Measurements from ENCODE around the gene WWP2.
A peak's percentile ranks its signal among the peaks of the same experiment; 100 is the strongest.

The WWP2 gene

DNA sequence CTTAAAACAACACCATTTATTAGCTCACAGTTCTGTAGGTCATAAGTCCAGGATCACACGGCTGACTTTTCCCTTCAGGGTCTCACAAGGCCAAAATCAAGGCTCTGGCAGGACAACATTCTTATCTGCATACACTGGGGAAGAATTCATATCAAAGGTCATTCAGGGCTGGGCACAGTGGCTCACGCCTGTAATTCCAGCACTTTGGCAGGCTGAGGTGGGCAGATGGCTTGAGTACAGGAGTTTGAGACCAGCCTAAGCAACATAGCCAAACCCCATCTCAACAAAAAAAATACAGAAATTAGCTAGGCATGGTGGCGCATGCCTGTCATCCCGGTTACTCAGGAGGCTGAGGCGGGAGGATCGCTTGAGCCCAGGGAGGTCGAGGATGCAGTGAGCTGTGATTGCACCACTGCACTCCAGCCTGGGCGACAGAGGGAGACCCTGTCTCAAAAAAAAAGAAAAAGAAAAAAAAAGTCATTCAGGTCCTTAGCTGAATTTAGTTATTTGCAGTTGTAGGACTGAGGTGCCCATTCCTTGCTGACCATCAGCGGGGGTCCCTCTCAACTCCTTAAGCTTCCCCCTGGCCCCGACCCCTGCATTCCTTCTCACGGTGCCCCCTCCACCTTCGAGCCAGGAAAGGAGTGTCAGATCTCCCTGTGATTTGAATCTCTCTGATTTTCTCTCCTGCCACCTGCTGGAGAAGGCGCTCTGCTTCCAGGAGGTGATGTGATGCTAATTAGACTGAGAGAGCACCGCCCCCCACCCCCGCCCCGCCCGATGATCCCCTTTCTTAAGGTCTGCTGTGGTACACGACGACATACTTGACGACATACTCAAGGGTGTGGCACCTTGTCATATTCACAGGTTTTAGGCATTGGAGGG is 97.2 kb downstream of the WWP2 start:
- peak; percentile 8 for DNase-seq

- DNase-seq = no peak
Measured at GRCh38 chr16:69860233-69861231, 98.4 kb downstream of the WWP2 start.

DNA sequence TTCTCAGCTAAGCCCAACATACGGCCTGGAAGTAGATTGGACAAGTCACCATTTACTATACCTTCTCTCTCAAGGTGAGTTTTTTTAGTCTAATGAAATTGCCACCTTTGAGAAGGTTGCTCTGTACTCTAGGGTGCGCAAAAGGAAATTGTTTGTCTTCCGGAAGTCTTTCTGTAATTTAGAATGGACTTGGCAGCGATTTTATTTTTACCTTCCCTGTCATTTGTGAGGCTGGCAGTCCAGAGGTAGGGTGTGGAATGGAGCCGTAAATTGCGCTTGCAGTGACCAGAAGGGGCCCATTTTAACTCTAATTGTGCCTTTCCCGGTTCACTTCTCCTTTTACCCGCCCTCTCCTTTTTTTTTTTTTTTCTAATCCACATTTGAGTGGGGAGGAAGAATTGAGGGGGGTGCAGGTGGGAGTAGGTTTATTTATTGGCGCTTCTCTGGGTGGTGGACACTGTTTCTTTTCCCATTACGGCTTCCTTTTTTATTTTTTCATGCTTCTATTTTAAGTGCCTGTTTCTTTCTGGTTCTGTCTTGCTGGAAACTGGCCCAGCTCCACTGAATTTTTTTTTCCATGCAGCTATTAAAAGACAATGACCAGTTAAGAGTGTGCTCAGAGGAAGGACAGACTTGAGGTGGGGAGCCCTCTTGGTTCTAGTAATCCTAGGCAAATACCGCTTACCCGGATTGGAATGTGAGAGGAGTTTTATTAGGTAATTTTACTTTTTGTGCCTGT is 99.3 kb downstream of the WWP2 start:
- no peak for DNase-seq

DNA sequence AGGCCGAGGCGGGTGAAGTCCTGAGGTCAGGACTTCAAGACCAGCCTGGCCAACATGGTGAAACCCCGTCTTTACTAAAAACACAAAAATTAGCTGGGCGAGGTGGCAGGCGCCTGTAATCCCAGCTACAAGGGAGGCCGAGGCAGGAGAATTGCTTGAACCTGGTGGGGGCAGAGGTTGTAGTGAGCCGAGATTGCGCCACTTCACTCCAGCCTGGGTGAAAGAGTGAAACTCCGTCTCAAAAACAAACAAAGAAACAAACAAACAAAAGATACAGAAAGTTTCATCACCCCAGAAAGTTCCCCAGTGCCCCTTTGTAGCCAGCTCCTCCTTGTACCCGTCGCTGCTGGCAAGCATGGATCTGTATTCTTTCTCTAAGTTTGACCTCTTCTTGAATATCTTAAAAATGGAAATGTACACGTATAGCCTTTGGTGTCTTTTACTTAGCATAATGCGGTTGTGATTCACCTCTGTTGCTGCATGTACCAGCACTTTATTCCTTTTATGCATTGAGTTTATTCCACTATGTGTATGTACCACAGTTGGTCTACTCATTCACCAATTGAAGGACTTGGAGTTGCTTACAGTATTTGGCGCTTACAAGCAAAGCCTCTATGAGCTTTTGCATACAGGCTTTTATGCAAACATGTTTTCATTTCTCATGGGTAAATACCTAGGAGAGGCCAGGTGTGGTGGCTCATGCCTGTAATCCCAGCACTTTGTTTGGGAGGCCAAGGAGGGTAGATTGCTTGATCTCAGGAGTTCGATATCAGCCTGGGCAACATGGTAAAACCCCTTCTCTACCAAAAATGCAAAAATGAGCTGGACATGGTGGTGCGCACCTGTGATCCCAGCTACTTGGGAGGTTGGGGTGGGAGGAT is 101.5 kb downstream of the WWP2 start:
- DNase-seq = no peak

DNA sequence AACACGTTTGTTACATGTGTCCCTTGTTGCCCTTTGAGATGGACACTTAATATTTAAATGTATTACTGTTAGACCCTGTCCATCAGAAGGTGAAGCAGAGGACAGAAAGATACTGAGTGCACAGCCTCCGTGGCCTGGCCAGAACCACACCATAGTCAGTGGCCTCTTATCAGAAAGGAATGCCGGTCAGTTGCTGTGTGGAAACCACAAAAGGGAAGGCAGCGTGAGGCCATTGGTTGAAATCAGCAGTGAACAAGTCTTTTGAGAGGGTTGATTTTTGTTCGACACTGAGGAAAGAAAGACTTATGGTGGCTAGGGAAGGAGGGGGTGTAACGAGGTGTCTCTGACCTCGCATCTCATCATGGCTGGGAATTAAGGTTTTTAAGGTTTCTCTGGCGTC is 103.6 kb downstream of the WWP2 start:
- DNase-seq = no peak

- no peak for DNase-seq
Measured at GRCh38 chr16:69867784-69868560, 105.8 kb downstream of the WWP2 start.

DNA sequence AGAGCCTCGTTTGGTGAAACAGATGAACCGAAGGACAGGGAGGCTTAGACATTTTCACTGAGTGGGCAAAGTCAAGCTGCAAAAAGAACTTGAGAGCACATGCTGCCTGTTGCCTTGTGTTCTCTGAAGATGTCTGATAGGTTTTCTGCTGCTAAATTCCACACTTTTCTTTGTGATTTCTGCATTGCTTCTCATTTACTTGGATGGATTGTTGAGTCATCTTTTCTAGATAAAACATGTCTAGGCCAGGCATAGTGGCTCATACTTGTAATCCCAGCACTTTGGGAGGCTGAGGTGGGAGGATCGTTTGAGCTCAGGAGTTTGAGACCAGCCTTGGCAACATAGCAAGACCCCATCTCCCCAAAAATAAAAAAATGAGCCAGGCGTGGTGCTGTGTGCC is 108.6 kb downstream of the WWP2 start:
- DNase-seq = no peak

GRCh38 chr16:69871708-69872107 is 109.6 kb downstream of the WWP2 start:
- DNase-seq = no peak

DNA sequence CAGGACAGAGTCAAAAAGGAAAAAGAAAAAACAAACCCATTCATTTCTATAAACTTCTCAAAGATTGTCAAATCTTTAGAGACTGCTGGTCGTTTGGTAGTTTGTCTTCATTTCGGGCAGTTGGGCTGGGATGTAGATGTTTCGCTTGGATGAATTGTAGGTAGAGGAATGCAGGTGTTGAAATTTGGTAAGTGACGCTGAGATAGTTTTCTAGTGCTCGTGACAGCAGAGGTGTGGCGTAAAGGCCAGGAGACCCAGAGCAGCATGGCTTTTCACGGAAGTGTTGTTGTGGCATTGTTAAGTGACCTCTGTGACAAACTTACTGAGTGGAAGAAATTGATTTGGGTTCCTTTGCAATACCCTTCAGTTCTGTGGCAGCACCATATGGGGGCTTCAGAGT is 110.8 kb downstream of the WWP2 start:
- no peak for DNase-seq

GRCh38 chr16:69873783-69874182 is 111.7 kb downstream of the WWP2 start:
- no peak for DNase-seq

- no peak for DNase-seq
Measured at GRCh38 chr16:69874271-69874670, 112.1 kb downstream of the WWP2 start.

- DNase-seq = no peak
Measured at GRCh38 chr16:69880640-69881133, 118.6 kb downstream of the WWP2 start.

DNA sequence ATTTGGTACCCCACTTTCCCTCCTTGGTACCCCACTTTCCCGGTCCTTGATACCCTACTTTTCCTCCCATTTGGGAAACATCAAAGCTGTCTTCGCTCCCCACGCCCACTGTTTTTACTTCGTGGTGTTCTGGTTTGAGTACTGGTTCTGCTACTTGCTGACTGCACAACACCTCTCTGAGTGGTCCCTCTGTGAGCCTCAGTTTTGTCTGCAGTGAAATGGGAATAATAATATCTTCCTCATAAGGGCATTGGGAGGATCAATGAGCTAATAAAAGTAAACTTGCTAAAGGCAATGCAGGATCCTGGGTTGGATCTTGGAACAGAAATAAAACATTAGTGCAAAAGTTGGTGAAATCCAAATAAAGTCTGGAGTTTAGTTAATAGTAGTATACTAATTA is 119.0 kb downstream of the WWP2 start:
- DNase-seq = no peak

DNA sequence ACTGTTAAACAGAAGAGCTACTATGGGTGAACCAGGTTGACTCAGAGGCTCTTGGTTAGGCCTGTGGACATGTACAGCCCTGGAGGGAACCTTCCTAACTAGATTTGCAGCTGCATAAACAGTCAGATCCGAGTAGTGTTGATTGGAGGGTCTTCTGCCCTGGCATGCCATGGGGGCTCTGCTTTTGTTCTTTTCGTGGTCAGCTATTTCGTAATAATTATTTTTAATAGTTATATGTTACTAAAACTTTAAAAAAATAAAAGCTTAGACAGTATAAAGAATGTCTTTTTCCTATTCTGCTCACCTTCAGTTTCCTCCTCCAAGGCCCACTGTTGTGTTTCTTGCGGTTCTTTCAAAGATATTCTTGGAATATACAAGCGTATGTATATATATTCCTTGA is 121.6 kb downstream of the WWP2 start:
- DNase-seq = no peak

DNA sequence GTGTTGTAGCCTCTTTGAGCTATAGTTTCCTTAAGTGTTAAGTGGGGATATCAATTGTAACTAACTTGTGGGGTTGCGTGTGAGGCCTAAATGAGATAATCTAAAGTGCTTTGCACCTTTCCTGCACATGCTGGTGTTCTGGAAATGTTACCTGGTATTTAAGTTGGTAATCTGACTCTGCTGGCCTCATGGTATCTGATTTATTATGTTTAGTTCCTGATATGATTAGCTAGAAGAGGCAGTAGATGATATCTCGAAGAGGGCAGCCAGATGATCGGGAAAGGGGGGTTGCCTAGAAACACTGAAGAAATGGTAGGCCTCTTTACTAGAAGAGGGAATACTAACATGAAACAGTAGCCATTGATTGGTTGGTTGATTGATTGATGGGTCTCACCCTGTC is 123.6 kb downstream of the WWP2 start:
- no peak for DNase-seq

DNA sequence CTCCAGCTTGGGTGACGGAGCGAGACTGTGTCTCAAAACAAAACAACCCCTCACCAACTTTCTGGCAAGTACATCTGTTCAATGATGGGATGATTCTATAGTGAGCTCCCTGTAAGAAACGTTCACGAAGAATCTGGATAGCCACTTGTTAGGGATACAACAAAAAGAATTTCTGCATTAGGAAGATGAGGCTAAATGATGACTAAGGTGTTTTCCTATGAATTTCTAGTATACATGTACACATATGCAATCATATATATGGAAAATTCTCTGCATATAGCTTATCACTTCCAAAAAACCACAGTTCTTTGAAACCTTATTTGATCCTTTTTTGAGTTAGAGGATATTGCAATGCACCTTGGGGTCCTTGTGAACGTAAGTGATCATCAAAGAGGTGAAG is 124.6 kb downstream of the WWP2 start:
- DNase-seq = no peak

DNA sequence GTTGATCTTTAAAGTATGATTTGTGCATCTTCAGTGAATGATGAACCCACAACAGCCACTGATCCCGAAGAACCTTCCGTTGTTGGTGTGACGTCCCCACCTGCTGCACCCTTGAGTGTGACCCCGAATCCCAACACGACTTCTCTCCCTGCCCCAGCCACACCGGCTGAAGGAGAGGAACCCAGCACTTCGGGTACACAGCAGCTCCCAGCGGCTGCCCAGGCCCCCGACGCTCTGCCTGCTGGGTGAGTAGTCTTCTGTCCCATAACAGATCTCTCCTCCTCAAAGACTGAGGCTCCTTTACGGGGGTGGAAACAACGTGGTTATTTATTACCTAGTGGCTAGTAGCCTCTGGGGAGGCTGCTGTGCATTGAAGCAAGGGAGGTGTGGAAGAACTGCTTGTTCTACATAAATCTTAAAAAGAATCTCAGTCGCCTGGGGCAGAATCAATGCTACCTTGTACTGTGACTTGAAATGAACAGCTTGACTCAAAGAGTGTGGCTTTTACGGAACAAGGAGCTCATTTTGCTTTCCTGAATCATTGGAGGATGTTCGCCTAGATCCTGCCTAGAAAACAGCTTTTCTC is 126.0 kb downstream of the WWP2 start:
- DNase-seq = no peak

GRCh38 chr16:69889295-69889964 is 127.3 kb downstream of the WWP2 start:
- peak; percentile 20 for DNase-seq

DNA sequence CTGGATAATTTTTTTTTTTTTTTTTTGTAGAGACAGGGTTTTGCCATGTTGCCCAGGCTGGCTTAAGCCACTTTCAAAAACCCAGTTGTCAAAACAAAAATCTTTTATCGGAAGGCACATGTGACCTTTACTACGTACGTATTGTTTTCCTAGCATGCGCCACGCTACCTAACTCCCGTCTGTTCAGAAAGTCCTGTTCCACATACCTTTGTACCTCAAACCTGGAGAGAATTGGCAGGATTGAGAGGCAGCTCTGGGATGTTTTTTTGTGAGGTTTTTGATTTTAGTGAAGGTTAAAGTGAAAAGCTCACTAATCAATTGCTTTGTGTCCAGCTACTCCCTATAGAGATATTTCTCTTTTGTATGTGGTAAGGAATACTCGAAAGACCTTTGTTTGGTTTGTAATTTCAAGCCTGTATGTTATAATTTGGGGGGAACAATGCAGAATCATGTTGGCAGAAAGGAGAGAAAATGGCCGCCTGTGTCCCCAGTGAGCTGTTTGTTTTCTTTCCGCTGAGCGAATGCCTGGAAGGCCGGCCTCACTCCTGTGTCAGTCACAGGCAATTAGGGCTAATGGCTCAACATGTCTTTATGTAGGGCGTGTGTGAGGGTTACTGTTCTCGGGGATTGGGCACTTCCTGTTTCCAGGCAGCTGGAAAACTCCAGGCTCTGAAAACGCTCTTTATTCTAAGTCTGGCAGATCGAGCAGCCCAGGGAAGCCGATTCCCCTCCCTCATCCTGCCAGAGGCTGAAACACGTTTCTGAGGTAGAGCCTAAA is 128.2 kb downstream of the WWP2 start:
- DNase-seq = no peak

Data from activated CD4-positive, alpha-beta T cell treated with anti-CD3 and anti-CD28 coated beads for 48 hours (primary cell).